H1 (cell line): ENCODE data around the gene ARMCX1. TPM values are rescaled to one million over a fixed set of nuclear protein-coding genes. Genes with fewer than 3 reads are reported as not detected.

Source experiments
- BRCA1 ChIP-seq: IDR thresholded peaks from 2 replicates; pipeline ENCODE4 v1.6.1; 2012; ENCODE audit warnings: low read depth, low read length, improper control_type of control experiment
- CHD1 ChIP-seq: IDR thresholded peaks from 2 replicates; pipeline ENCODE4 v1.6.1; 2012; ENCODE audit warnings: low read depth, low read length, improper control_type of control experiment
- EGR1 ChIP-seq: IDR thresholded peaks from 2 replicates; pipeline ENCODE4 v1.6.1; 2011; ENCODE audit warnings: low read depth, low read length, borderline replicate concordance
- FOSL1 ChIP-seq: IDR thresholded peaks from 2 replicates; pipeline ENCODE4 v1.6.1; 2011; ENCODE audit warnings: mild to moderate bottlenecking, low read depth, low read length, moderate library complexity; ENCODE audit not compliant: insufficient read depth
- HDAC6 ChIP-seq: IDR thresholded peaks from one replicate; pipeline ENCODE4 v1.7.1; 2012; ENCODE audit warnings: low read depth, mild to moderate bottlenecking, inconsistent platforms, low read length, moderate library complexity
- JUN ChIP-seq: IDR thresholded peaks from 2 replicates; pipeline ENCODE4 v1.6.1; 2011; ENCODE audit warnings: low read depth, mild to moderate bottlenecking, improper control_type of control experiment, low read length
- RXRA ChIP-seq: IDR thresholded peaks from 2 replicates; pipeline ENCODE4 v1.6.1; 2011; ENCODE audit warnings: low read depth, mild to moderate bottlenecking, low read length, moderate library complexity; ENCODE audit not compliant: insufficient read depth
- polyA plus RNA-seq, 7 experiments: library from polyadenylated mRNA; depleted of rRNA in 3 of 7; stranded (reverse) in 5 of 7; unstranded in 2 of 7; fragments of >200 nt in 5 of 7; fragments of 200-250 nt in 2 of 7; gene quantifications; 1 replicate in 5 of 7; 2 replicates in 1 of 7; 4 replicates in 1 of 7; pipeline versions ENCODE4 v1.2.1 to v1.2.3, GENCODE V29; 2011 to 2013; ENCODE audit warnings: missing spikeins in 2 of 7, mixed read lengths in 2 of 7
- total RNA-seq: library from RNA; stranded (reverse); fragmentation: NEBNext Ultra II Directional; extraction: Animal tissue kit (Norgen Biotek cat#: 25700); gene quantifications from 2 replicates; pipeline ENCODE4 v1.2.1, GENCODE V29; 2021
- TF ChIP-seq, protein P1 (sequence below): fragments of 300-600 bp; sonication (generic); IDR thresholded peaks from 2 replicates; pipeline ENCODE4 v1.7.1; 2012; ENCODE audit warnings: low read length, moderate library complexity, mild to moderate bottlenecking, inconsistent platforms; ENCODE audit not compliant: insufficient replicate concordance
- TF ChIP-seq, protein P2 (sequence below): IDR thresholded peaks from 2 replicates; pipeline ENCODE4 v1.6.1; 2012; ENCODE audit warnings: inconsistent platforms

Gene ARMCX1
- total and polyA plus RNA-seq, 2 of the 8 experiments (the other 6 are each of a cell fraction or from before 2014, with no cell fraction given) = 12.5 to 29.1 TPM

DNA sequence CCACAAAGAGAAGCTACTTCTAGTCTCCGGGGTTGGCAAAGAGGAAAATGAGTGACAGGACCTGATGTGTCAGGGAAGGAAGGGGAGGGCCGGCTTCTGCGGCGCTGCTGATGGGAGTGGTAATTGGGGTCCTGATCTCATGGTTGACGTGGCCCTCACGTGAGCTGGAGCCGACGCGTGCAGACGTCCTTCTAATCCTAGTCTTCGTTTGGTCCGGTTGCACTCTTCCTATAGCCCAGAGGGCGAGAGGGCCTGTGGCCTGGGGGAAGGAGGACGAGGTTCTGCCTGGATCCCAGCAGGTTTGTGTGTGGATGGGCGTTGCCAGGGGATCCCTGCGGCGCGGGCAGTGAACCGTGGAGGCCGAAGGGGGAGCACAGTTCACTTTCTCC lies at the start of gene ARMCX1 (continued):
- TF ChIP-seq, protein P1, sequence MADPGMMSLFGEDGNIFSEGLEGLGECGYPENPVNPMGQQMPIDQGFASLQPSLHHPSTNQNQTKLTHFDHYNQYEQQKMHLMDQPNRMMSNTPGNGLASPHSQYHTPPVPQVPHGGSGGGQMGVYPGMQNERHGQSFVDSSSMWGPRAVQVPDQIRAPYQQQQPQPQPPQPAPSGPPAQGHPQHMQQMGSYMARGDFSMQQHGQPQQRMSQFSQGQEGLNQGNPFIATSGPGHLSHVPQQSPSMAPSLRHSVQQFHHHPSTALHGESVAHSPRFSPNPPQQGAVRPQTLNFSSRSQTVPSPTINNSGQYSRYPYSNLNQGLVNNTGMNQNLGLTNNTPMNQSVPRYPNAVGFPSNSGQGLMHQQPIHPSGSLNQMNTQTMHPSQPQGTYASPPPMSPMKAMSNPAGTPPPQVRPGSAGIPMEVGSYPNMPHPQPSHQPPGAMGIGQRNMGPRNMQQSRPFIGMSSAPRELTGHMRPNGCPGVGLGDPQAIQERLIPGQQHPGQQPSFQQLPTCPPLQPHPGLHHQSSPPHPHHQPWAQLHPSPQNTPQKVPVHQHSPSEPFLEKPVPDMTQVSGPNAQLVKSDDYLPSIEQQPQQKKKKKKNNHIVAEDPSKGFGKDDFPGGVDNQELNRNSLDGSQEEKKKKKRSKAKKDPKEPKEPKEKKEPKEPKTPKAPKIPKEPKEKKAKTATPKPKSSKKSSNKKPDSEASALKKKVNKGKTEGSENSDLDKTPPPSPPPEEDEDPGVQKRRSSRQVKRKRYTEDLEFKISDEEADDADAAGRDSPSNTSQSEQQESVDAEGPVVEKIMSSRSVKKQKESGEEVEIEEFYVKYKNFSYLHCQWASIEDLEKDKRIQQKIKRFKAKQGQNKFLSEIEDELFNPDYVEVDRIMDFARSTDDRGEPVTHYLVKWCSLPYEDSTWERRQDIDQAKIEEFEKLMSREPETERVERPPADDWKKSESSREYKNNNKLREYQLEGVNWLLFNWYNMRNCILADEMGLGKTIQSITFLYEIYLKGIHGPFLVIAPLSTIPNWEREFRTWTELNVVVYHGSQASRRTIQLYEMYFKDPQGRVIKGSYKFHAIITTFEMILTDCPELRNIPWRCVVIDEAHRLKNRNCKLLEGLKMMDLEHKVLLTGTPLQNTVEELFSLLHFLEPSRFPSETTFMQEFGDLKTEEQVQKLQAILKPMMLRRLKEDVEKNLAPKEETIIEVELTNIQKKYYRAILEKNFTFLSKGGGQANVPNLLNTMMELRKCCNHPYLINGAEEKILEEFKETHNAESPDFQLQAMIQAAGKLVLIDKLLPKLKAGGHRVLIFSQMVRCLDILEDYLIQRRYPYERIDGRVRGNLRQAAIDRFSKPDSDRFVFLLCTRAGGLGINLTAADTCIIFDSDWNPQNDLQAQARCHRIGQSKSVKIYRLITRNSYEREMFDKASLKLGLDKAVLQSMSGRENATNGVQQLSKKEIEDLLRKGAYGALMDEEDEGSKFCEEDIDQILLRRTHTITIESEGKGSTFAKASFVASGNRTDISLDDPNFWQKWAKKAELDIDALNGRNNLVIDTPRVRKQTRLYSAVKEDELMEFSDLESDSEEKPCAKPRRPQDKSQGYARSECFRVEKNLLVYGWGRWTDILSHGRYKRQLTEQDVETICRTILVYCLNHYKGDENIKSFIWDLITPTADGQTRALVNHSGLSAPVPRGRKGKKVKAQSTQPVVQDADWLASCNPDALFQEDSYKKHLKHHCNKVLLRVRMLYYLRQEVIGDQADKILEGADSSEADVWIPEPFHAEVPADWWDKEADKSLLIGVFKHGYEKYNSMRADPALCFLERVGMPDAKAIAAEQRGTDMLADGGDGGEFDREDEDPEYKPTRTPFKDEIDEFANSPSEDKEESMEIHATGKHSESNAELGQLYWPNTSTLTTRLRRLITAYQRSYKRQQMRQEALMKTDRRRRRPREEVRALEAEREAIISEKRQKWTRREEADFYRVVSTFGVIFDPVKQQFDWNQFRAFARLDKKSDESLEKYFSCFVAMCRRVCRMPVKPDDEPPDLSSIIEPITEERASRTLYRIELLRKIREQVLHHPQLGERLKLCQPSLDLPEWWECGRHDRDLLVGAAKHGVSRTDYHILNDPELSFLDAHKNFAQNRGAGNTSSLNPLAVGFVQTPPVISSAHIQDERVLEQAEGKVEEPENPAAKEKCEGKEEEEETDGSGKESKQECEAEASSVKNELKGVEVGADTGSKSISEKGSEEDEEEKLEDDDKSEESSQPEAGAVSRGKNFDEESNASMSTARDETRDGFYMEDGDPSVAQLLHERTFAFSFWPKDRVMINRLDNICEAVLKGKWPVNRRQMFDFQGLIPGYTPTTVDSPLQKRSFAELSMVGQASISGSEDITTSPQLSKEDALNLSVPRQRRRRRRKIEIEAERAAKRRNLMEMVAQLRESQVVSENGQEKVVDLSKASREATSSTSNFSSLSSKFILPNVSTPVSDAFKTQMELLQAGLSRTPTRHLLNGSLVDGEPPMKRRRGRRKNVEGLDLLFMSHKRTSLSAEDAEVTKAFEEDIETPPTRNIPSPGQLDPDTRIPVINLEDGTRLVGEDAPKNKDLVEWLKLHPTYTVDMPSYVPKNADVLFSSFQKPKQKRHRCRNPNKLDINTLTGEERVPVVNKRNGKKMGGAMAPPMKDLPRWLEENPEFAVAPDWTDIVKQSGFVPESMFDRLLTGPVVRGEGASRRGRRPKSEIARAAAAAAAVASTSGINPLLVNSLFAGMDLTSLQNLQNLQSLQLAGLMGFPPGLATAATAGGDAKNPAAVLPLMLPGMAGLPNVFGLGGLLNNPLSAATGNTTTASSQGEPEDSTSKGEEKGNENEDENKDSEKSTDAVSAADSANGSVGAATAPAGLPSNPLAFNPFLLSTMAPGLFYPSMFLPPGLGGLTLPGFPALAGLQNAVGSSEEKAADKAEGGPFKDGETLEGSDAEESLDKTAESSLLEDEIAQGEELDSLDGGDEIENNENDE = no peak
- TF ChIP-seq, protein P2, sequence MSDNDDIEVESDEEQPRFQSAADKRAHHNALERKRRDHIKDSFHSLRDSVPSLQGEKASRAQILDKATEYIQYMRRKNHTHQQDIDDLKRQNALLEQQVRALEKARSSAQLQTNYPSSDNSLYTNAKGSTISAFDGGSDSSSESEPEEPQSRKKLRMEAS = peak; percentile 85
- TF ChIP-seq RXRA (no peak), FOSL1 (no peak), HDAC6 (no peak), CHD1 (no peak), EGR1 (no peak), JUN (no peak), BRCA1 (no peak)
